H9 (cell line): Measurements from ENCODE around the gene ISLR2. TPM values are rescaled to one million over a fixed set of nuclear protein-coding genes. Genes with fewer than 3 reads are reported as not detected.

Experiments
- DNase-seq: peaks from one replicate; pipeline ENCODE4 v3.0.0-alpha.2; 2017
- H2AFZ ChIP-seq: one replicate; pipeline ENCODE4 v1.6.1; 2013; ENCODE audit warnings: mild to moderate bottlenecking, low read length, control low read depth, moderate library complexity
- H2AK5ac ChIP-seq: 2 replicates; pipeline ENCODE4 v1.6.1; 2013; ENCODE audit warnings: low read length, control low read depth, mixed read lengths; ENCODE audit not compliant: insufficient read length
- H2BK120ac ChIP-seq: one replicate; pipeline ENCODE4 v1.6.1; 2013; ENCODE audit warnings: low read depth, mild to moderate bottlenecking, low read length, control low read depth, inconsistent platforms; ENCODE audit not compliant: poor library complexity, severe bottlenecking
- H2BK12ac ChIP-seq: 2 replicates; pipeline ENCODE4 v1.6.1; 2013; ENCODE audit warnings: low read length, control low read depth, mixed read lengths, low read depth; ENCODE audit not compliant: insufficient read length
- H2BK15ac ChIP-seq: 2 replicates; pipeline ENCODE4 v1.6.1; 2013; ENCODE audit warnings: low read depth, low read length, control low read depth
- H2BK20ac ChIP-seq: one replicate; pipeline ENCODE4 v1.6.1; 2013; ENCODE audit warnings: low read depth, mild to moderate bottlenecking, low read length, control low read depth, inconsistent platforms; ENCODE audit not compliant: poor library complexity, severe bottlenecking
- H2BK5ac ChIP-seq: 2 replicates; pipeline ENCODE4 v1.6.1; 2013; ENCODE audit warnings: low read length, control low read depth, mixed read lengths; ENCODE audit not compliant: insufficient read length
- H3K14ac ChIP-seq: 2 replicates; pipeline ENCODE4 v1.6.1; 2013; ENCODE audit warnings: low read length, control low read depth; ENCODE audit not compliant: insufficient read depth
- H3K18ac ChIP-seq: 2 replicates; pipeline ENCODE4 v1.6.1; 2013; ENCODE audit warnings: low read depth, mild to moderate bottlenecking, mixed read lengths, low read length, control low read depth; ENCODE audit not compliant: insufficient read length
- H3K23ac ChIP-seq: 2 replicates; pipeline ENCODE4 v1.6.1; 2013; ENCODE audit warnings: low read length, control low read depth, mixed read lengths, low read depth; ENCODE audit not compliant: insufficient read length
- H3K23me2 ChIP-seq: 2 replicates; pipeline ENCODE4 v1.6.1; 2013; ENCODE audit warnings: low read depth, mild to moderate bottlenecking, mixed read lengths, low read length, control low read depth; ENCODE audit not compliant: insufficient read length, poor library complexity, severe bottlenecking
- H3K27ac ChIP-seq: 2 replicates; pipeline ENCODE4 v1.5.1; 2013; ENCODE audit warnings: low read length, control low read depth, mixed read lengths, low read depth; ENCODE audit not compliant: insufficient read length
- H3K27me3 ChIP-seq: 2 replicates; pipeline ENCODE4 v1.6.1; 2013; ENCODE audit warnings: low read length, control low read depth, inconsistent platforms; ENCODE audit not compliant: insufficient read depth
- H3K4ac ChIP-seq: 2 replicates; pipeline ENCODE4 v1.6.1; 2013; ENCODE audit warnings: low read depth, mild to moderate bottlenecking, control low read depth, inconsistent platforms, low read length, moderate library complexity
- H3K4me1 ChIP-seq: 2 replicates; pipeline ENCODE4 v1.6.1; 2013; ENCODE audit warnings: low read length, control low read depth, inconsistent platforms; ENCODE audit not compliant: insufficient read depth
- H3K4me2 ChIP-seq: 2 replicates; pipeline ENCODE4 v1.6.1; 2013; ENCODE audit warnings: low read length, control low read depth, mixed read lengths; ENCODE audit not compliant: insufficient read length, insufficient read depth
- H3K56ac ChIP-seq: 2 replicates; pipeline ENCODE4 v1.6.1; 2013; ENCODE audit warnings: low read depth, mild to moderate bottlenecking, mixed read lengths, low read length, control low read depth; ENCODE audit not compliant: insufficient read length
- H3K79me1 ChIP-seq: 2 replicates; pipeline ENCODE4 v1.6.1; 2013; ENCODE audit warnings: low read depth, mild to moderate bottlenecking, moderate library complexity, low read length, control low read depth, inconsistent platforms; ENCODE audit not compliant: insufficient read depth, poor library complexity, severe bottlenecking
- H3K79me2 ChIP-seq: 2 replicates; pipeline ENCODE4 v1.6.1; 2013; ENCODE audit warnings: low read length, control low read depth, inconsistent platforms; ENCODE audit not compliant: insufficient read depth
- H3K9ac ChIP-seq: 2 replicates; pipeline ENCODE4 v1.6.1; 2013; ENCODE audit warnings: low read length, control low read depth, mixed read lengths; ENCODE audit not compliant: insufficient read length; ENCODE audit errors: extremely low read depth
- H3K9me3 ChIP-seq: one replicate; pipeline ENCODE4 v1.6.1; 2013; ENCODE audit warnings: low read depth, low read length, inconsistent platforms; ENCODE audit not compliant: control insufficient read depth
- H3T11ph ChIP-seq: one replicate; pipeline ENCODE4 v1.6.1; 2013; ENCODE audit warnings: mild to moderate bottlenecking, low read length, control low read depth, inconsistent platforms
- H4K20me1 ChIP-seq: one replicate; pipeline ENCODE4 v1.6.1; 2013; ENCODE audit not compliant: control insufficient read depth, insufficient read length, insufficient read depth
- H4K5ac ChIP-seq: 2 replicates; pipeline ENCODE4 v1.6.1; 2013; ENCODE audit warnings: low read depth, mild to moderate bottlenecking, mixed read lengths, low read length, control low read depth; ENCODE audit not compliant: insufficient read length
- H4K8ac ChIP-seq: replicated peaks from 2 replicates; pipeline ENCODE4 v1.6.1; 2013; ENCODE audit warnings: low read length, control low read depth, mixed read lengths, low read depth; ENCODE audit not compliant: insufficient read length
- H4K91ac ChIP-seq: 2 replicates; pipeline ENCODE4 v1.6.1; 2013; ENCODE audit warnings: low read depth, mild to moderate bottlenecking, moderate library complexity, mixed read lengths, low read length, control low read depth; ENCODE audit not compliant: insufficient read length
- H3K27ac Mint-ChIP-seq, 3 experiments: 2 replicates in 2 of 3; 3 replicates in 1 of 3; pipeline ENCODE4 v1.8.0; 2020 to 2021; ENCODE audit warnings: mixed read lengths in 3 of 3, mild to moderate bottlenecking in 1 of 3, moderate library complexity in 1 of 3
- H3K27me3 Mint-ChIP-seq: 2 replicates; pipeline ENCODE4 v1.8.0; 2021; ENCODE audit warnings: low read depth, mild to moderate bottlenecking, moderate library complexity, mixed read lengths
- H3K36me3 Mint-ChIP-seq, 3 experiments: 2 replicates in 2 of 3; 3 replicates in 1 of 3; pipeline ENCODE4 v1.8.0; 2020 to 2021; ENCODE audit warnings: low read depth in 3 of 3, mixed read lengths in 3 of 3; ENCODE audit not compliant: insufficient read depth in 1 of 3
- H3K4me1 Mint-ChIP-seq, 2 experiments: 2 replicates each; pipeline ENCODE4 v1.8.0; 2020; ENCODE audit warnings: mixed read lengths in 2 of 2
- H3K4me3 Mint-ChIP-seq, 2 experiments: 2 replicates in 1 of 2; 3 replicates in 1 of 2; pipeline ENCODE4 v1.8.0; 2020 to 2021; ENCODE audit warnings: mild to moderate bottlenecking in 2 of 2, mixed read lengths in 2 of 2, moderate library complexity in 1 of 2
- H3K9me3 Mint-ChIP-seq, 2 experiments: 2 replicates in 1 of 2; 3 replicates in 1 of 2; pipeline ENCODE4 v1.8.0; 2020; ENCODE audit warnings: mild to moderate bottlenecking in 2 of 2, mixed read lengths in 2 of 2, moderate library complexity in 1 of 2
- CTCF ChIP-seq: fragments of 200-600 bp; sonication (generic); conservative IDR thresholded peaks from 3 replicates; pipeline ENCODE4 v1.8.0; 2021; ENCODE audit warnings: antibody characterized with exemption, mild to moderate bottlenecking
- WGBS: extraction: QIAGEN DNeasy Blood & Tissue Kit; methylation state at CpG from one replicate; pipeline ENCODE4 v1.1.7; 2013; ENCODE audit warnings: missing lambda C conversion rate, low lambda C conversion rate, mixed read lengths; ENCODE audit not compliant: insufficient read length; ENCODE audit errors: extremely low coverage; 5-methylcytosine and 5-hydroxymethylcytosine counted together
- total RNA-seq: library from RNA; stranded (reverse); gene quantifications from 2 replicates; pipeline ENCODE4 v1.2.1, GENCODE V29; 2021

ISLR2 gene
- total RNA-seq, 1 experiment from 2014 or later = 0.09 TPM

- peaks cover 26 to 53% of the 10 kb centered on the region in 2 experiments for H3K4me1 Mint-ChIP-seq
- DNase-seq = peak; percentile 17
- H3K4me3 Mint-ChIP-seq = no peak overlapping the region
Observed at GRCh38 chr15:74171965-74172541, 41.7 kb downstream of the ISLR2 start.

More at GRCh38 chr15:74171965-74172541, 41.7 kb downstream of the ISLR2 start:
- no CpG with 5 or more reads among the region's 1 CpG for WGBS
- H3T11ph ChIP-seq = no peak overlapping the region
- H4K91ac ChIP-seq = no peak overlapping the region
- H3K18ac ChIP-seq = no peak overlapping the region
- H3K27me3 ChIP-seq = no peaks in the 10 kb centered on the region
- no peak overlapping the region for H3K4me2 ChIP-seq
- H3K9me3 ChIP-seq = no peaks in the 10 kb centered on the region
- TF ChIP-seq CTCF = no peak
- no peak overlapping the region for H3K4ac ChIP-seq
- no peaks in the 10 kb centered on the region for H3K79me1 ChIP-seq
- no peaks in the 10 kb centered on the region; a peak in 1 of 5 replicates for H3K9me3 Mint-ChIP-seq
- H4K20me1 ChIP-seq = no peaks in the 10 kb centered on the region
- H3K27ac Mint-ChIP-seq = no peak overlapping the region
- H3K9ac ChIP-seq = no peak overlapping the region
- H2BK120ac ChIP-seq = no peak overlapping the region
- H2AK5ac ChIP-seq = no peak overlapping the region
- no peak overlapping the region for H3K14ac ChIP-seq
- H3K27me3 Mint-ChIP-seq = peaks cover 30% of the 10 kb centered on the region
- H3K23me2 ChIP-seq = no peaks in the 10 kb centered on the region
- no peak overlapping the region for H2BK20ac ChIP-seq
- no peak overlapping the region for H3K23ac ChIP-seq
- H4K8ac ChIP-seq = no peak overlapping the region
- H3K79me2 ChIP-seq = no peaks in the 10 kb centered on the region
- H2BK5ac ChIP-seq = no peak overlapping the region
- H2AFZ ChIP-seq = no peak overlapping the region
- no peak overlapping the region for H2BK12ac ChIP-seq
- no peak overlapping the region for H4K5ac ChIP-seq
- H3K56ac ChIP-seq = no peak overlapping the region
- H3K27ac ChIP-seq = no peak overlapping the region
- H3K36me3 Mint-ChIP-seq = no peaks in the 10 kb centered on the region
- peaks cover 3% of the 10 kb centered on the region; the same call in 1 of the 2 replicates for H3K4me1 ChIP-seq
- H2BK15ac ChIP-seq = no peak overlapping the region
